ENCODE data around the gene CXCR5.

The CXCR5 gene

DNA sequence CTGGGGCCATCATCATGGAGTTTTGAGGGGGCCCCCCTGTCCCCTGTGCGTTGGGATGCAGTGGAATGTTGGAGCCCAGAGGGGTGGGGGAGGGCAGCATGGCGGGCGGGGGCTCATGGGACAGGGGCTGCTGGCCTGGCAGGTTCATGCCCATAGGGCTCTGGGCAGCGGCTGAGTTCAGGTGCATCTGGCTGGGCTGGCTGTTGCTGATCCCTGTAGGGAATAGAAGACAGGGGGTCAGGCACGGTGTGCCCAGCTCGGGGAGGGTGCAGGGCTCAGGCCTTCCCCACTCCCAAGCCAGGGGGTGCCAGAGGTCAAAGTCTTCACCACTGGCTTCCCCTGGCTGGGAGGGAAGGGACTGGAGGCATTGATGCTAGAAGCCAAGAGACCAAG, 15.6 kb downstream of the CXCR5 start:
- no peak for DNase-seq

DNA sequence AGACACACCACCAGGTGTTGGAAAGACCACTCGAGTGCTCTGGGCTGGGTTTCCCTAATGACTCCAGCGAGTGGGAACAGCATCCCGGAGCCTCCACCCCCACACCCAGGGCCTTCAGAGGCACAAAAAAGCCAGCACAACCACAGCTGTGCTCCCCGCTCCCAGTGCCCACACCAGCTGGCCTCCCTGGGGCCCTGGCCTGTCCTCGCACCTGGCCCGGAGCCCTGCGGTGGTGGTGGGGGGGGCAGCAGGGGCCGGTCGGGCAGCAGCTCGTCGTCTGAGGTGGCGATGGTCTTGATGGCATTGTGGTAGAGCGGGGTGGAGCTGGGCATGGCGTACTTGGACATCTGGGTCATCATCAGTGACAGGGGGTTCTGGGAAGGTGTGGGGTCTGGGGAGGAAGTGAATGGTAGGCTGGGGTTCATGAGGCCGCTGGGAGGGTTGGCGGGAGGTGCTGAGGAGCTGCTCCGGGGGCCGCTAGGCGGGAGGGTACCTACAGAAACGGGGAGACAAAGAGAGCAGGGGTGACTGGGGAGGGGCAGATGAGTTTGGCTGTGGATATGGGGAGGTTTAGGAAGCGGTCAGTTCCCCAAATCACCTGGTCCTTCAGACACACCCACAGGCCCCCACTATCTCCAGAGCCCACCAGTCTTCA, 16.1 kb downstream of the CXCR5 start:
- DNase-seq, result no peak

DNA sequence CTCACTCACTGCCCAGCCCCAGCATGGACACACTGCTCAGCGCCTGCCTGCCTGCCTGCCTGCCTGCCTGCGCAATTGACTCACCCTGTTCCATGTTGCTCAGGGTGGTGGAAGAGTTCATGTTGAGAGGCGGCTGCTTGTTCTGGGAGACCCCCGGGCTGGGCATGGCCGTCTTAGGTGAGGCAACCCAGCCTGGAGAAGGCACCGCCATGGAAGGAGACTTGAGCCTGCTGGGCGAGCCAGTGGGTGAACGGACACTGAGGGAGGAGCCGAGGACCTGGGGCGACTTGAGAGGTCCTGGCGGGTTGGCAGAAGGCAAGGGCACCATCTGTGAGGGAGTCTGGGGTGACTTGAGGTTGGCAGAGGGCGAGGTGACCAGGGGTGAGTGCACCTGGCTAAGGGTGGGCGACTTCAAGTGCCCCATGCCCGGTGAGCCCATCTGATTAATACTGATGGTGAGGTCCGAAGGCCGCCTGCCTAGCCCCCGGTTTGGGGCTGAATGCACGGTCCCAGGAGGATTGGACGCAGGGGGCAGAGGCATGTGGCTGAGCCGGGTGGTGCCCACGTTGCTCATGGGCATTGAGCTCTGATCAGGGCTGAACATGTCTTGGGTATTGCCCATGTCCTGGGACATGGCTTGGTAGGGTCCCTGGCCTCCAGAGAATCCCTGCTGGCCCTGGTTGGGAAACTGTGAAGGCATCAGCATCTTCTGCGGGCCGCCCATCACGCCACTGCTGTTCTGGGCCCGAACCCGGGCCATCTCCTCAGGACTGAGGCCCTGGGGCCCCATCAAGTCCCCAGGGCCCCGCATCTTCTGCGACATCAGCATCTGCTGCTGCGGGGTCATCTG, 17.1 kb downstream of the CXCR5 start:
- DNase-seq, result no peak

DNA sequence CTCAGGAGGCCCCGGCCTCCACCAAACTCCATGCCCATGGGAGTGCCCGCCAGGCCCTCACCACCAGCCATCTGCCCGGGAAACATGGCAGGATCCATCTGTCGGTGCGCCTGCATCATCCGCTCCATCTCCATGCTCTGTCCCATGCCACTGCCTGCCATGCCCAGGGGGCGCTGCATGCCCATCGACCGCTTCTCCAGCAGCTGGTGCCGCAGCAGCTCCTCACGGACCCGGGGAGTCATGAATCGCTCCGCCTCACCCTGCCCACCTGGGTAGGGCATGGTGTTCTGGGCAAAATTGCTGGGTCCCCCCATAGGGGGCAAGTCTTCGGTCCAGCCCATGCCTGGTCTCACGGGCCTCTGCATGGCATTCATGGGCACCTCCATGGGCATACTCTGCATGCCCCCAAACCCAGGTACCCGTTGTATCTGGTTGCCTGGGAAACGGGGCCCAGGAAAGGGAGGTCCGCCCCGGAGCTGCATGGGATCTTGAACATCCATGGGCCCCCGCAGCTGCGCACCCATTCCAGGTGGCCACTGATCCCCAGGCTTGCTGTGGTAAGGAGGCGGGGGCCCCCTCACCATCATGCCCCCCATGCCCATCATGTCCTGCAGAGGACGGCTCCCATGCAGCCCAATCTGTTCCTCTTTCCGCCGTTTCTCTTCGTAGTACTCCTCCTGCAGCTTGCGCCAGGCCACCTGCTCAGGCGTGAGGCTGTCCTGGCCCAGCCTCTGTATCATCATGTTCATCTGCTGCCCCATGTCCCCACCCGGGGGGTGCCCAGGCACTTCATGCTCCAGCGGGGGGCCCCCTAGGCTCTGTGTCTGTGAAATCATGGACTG, 18.0 kb downstream of the CXCR5 start:
- DNase-seq, result no peak

DNA sequence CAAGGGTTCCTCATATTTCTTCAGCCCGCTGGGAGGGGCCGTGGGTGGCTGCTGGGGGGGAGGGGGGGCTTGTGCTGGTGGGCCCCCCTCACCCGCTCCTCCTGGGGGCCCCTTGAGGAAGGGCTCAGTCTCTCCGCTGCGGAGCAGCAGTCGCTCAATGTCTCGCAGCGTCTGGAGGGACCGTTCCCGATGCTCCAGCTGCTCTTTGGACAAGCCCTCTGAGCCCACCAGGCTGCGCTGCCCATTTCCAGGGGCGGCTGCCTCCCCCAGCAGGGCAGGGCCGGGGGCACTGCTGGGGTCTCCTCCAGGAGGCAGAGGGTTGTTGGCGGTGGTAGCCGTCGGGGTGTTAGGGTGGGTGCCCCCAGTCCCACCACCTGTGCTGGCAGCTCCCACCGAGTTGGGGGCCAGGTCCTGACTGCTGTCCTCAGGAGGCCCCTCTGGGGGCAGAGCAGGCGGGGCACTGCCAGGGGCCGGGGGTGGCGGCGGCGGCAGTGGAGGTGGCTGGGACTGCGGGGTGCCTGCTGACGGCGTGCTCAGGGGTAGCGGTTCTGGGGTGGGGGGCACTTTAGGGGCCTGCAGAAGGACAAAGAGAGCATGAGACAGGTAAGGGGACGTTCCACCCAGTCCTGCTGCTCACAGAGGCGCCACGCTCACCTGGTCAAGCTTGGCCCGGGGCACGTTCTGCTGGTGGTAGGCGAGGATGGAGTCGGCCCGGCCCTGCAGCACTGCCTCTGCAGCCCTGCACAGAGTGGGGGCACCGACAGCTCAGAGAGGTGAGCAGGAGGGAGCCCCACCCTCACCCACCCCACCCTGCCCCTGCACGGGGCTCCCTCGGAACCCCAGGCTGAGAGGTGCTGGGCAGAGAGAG, 18.9 kb downstream of the CXCR5 start:
- DNase-seq, result no peak

DNA sequence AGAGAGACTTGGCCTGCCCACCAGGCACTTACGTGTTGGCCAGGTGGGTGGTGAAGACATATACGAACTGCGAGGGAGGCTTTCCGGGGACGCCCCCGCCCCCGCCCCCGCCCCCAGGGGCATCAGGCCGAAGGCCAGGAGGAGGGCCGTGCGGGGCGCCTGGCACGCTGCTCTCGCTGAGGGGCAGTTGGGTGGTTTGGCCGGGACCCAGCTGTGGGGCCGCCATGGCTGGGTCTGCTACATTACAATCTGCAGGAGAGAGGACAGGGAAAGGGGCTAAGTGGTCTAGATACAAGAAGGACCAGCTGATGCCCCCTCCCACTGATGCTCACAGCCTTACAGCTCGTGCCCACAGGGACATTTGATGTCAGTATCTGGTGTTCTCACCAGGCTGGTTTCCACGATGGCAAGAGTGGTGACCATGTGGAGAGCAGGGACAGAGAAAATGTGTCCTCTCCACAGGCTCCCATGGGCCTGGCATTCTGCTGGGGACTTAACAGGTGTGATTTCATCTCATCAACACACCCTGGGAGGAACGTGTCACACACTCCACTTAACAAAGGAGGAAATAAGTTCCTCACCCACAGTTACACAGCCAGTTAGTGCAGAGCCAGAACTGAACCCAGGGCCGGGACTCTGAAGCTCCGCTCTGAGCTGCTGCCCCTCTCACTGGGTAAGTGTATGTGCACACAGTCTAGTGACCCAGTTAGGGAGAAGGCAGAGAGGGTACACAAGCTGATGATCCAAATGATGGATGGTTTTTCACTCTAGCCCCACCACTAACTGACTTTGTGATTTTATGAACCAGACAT, 19.7 kb downstream of the CXCR5 start:
- DNase-seq, result no peak

DNA sequence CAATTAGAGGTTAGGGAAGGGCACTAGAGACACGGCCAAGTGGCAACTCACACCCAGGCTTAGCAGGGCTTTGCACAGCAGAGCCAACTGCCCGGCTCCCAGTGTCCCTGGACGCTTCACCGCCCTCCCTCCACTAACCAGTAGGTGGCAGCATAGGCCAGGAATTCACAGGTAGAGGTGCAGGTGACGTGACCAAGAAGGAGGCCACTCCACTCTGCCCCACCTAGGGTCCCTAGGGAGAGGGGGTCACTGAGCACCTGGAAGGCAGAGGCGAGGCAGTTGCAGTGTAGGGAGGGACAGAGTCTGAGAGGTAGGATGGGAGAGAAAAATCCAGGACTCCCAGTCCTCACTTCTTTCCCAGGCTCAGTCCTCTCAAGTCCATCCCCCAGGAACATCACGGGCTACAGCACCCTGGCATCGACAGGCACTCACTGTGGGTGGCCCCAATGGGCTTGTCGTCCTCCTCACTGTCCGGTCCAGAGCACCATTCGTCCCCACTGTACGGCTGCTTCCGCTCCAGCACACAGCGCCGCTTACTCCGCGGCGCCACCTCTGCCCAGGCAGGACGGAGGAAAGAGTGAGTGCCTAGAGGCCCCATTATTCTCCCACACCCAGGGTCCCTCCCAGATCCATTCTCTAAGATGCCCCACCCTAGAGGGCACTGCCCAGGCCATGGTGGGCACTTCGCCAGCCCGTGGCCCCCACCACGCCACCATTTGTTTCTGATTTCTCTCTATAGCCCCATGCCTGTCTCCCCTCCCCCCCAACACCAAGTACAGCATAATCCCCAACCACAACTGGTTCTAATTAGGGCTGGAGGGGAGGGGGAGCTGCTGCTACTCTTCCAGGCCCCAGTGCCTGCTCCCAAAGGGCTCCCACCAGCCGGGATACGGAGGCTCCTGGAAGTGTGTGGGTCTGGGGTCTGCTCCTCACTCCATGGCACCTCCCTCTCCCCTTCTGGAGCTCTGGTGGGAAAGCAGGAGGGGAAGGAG, 23.7 kb downstream of the CXCR5 start:
- DNase-seq, result peak; percentile 77

DNA sequence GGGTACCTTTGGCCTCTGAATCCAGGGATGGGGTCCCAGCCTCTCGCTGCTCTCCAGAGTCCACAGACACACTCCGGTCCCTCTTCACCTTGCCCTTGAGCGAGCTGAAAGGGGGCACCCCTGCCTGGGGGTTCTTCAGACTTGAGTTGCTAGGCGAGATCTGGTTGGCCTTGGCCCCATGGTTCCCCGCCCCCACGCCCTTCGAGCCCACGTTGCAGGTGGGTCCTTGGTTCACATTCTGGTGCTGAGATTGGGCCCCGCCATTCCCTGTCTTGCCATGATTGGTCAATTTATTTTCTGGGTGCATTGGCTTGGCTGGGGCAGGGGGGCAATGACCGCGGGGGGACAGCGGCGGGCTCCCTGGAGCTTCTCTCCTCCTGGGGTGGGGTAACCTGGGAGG, 24.6 kb downstream of the CXCR5 start:
- no peak for DNase-seq

DNA sequence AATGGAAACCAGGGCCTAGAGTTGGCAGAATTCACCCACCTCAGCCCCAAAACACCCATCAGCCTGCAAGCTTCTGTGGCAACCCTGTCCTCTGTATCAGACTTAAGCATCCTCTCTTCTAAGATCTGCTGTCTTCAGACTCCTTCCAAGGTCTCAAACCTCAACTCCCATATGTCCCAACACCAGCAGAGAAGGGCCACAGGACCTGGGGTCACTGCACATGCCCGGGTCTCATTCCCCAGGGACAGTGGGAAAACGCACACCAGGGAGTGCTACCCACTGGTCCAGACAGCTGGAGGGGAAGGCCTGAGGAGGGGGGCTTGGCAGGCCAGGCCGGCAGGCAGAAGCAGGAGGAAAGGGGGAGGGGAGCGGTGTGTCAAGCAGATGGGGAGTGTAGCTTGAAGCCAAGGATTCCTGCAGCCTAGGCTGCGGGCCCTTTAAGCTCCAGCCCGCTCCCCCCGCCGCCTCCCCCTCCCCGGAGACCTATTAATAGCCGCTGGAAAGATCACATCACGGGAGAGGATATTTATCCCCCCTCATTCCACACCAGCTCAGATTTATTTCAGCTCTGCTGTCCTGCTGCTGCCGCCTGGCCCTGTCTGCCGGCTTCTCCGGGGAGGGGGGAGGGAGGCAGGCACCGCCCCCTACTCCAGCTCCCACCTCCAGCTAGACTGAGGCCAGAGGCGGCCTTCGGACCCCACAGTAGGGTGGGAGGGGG, 25.4 kb downstream of the CXCR5 start:
- peak; percentile 49 for DNase-seq

DNA sequence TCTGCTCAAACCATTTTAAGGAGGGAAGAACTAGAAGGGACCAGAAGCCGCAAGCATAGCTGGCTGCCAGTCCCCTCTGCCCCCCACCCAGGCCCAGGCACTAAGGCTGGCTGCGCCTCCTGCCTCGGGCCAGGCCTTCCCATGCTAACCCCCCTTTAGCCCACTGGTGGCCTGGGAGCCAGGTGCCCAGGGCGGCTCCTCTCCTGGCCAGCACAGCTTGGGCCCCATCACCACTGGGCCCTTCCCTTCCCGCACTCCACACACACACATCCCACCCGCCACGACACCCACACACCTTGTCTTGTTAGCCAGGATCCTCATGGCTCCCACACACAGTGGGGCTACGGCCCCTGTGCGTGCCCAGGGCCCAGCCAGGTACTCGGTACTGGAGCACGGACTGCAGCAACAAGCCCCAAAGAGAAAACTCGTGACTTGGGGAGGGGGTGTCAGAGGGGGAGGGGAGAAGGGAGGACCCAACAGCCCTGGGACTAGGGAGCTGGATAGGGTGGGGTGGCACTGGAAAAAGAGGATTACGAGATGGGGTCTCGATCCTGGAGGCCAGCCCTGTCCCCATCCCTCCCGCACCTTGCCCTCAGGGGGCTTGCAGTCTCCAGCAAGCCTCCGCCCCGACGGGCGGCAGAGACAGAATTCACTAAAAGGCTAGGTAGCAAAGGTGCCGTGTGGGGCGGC, 26.1 kb downstream of the CXCR5 start:
- no peak for DNase-seq

DNA sequence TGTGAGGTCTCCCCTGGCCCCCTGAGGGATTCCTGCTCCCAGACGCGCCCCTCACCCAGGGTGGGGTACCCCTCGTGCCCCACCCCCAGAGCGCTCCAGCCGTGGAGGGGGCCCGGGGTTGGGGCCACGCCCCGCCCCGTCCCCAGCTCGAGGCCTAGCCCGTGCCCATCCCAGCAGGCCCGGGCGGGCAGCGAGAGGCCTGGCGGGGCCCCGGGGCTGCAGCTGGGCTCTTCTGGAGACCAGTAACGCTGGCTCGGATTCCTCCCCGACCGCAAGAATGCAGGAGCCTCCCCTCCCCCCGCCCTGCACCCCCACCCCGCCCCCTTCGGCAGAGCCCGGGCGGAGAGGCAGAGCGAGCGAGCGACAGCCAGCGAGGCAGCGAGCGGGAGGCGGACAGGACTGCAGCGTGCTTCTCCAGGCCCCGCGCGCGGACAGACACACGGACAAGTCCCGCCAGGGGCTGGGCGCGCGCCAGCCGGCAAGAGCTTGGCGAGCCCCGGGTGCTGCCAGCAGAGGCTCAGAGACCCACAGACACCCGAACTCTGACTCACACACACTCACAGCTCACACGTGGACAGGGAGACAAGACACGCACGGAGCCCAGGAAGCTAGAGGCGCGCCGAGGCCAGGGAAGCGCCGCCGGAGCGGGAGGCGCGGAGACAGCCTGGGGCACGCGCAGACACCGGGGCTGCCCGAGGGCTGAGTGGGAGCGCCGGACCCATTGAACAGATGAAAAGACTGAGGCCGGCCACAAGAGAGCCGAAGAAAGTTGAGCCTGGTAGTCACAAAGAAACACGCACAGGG, 26.8 kb downstream of the CXCR5 start:
- DNase-seq, result no peak

DNA sequence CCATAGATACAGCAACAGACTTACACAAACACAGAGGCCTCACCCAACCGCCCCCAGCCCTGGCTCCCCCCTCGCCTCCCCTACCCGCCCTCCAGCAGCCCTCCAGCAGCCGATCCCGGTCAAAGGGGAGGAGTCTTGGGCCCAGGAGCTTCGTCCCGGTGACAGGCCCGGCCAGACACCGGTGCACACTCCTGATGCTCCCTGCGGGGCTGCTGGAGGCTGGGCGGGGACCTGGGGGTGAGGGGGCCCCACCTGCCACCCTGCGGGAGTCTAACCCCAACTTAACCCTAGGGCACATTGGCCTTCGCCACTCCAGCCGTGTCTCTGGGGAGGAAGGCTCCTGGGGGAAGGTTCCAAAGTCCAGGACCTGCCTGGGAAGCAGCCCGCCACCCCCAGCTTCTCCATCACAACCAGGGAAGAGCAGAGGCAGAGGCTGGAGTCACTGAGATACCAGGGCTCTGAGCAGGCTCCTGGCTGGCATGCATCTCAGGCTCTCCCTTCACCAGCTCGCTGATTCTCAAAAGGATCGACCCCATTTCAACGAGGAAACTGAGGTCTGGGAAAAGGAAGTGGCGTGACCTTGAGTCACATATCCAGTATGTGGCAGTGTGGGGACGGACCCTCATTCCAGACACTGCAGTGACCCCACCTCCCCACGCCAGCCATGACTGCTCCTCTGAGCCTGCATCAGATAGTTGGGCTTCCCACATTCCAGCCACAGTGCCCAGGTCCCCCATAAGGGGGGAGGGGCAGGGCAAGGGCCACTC, 27.6 kb downstream of the CXCR5 start:
- no peak for DNase-seq

DNA sequence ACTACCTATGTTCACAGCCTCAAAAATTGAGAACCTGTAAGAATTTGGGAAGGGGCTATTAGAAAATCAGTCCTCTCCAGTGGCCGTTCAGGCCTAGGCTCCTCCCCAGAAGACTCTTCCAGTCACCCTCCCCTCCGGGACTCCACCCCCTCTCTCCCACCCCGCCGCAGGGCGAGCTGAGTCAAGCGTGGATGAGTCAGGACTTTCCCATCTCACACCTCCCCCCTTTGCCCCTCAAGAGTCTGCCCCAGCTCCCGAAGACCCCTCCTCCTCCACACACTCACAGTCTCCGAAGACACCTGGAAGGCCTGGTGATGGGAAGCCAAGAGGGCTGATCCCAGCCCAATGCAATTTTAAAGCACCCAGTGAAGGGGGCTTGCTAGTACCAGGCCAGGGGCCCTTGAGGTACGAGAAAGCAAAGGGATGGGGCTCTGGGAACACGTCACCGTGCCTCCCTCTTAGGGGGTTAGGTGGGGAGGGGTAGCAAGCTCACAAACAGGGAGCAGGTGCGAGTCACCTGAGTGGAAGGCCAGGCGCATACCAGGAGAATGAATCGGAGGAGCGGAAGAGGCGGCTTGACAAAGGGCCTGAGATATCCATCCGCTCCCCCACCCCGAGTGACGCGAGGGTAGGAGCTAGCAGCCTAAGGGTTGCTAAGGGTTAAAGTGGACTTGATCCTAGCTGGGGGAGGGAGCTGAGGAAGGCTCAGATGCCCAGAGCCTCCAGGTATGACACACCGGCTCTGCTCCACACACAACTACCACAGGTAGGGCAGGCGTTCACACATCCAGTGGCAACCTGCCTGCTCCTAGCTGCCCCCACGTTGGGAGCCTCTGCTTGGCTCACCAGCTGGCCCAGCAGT, 28.4 kb downstream of the CXCR5 start:
- no peak for DNase-seq

DNA sequence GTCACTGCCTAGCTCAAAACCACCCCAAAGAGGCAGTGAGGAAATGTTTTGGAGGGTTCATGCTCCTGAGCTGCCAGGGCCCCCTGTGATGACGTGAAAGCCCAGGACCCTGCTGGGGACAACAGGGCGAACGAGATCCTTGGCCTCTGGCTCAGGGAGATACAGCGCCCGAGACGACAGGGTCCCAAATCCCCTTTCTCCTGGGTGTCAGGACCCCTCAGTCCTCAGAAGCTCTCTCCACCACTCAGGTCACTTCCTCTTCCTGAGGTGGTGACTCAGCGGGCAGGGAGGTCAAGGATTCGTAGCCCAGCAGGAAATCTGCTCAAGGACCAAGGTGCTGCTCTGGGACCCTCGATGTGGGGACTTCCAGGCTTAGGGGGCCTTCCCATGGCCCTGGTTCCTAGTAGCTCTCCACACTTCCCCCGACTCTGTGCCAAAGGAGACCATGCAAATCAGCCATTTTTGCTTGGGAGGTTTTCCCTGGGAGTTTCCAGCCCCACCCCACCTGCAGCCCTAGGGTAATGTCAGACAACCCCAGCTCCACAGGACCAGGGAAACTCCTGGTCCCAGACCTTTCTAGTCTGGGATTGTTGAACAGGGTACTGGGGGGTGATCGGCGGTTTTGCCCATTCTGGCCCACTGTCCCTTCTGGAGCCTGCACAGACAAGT, 29.2 kb downstream of the CXCR5 start:
- no peak for DNase-seq

DNA sequence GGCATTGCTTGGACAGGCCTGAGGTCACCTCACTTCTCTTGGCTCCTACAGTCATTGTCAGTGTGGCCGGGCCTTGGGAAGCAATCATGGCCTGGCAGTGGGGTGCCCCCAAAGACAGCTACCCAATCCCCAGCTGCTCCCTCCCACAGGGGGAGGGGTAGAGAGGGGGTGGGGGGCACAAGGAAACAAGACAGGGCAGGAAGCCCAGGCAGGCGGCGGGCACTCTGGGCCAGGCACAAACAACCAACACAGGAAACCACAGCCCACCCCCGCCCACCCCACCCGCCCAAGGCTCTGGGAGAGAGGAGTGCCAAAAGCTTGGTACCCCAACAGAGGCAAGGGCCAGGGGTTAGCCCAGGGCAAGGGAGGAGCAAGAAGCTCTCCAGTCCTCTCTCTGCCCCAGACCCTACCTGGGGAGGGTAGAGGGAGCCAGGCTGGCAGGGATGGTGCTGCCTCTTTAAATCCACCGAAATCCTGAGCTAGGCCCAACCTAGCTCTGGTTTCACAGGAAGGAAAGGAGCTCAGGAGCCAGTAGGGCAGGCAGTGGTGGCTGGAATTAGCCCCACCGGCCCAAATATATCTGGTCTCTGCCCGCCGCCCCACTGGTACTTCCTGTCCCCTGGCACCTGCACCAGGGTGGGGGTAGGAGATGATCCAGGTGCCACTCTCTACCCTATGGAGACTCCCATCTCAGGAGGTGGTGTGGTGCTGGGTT, 29.9 kb downstream of the CXCR5 start:
- no peak for DNase-seq
